GM13977 (cell line): ENCODE results near the gene AHI1.

Experiments
- DNase-seq: peaks from one replicate; pipeline ENCODE4 v3.0.0; 2012; ENCODE audit warnings: low spot score
- in situ Hi-C: fragments of 300-500 bp; cut with MboI; formaldehyde crosslinking; loops from one replicate; pipeline ENCODE4 v1.12.0; 2022; ENCODE audit warnings: low sequenced_read_pairs, low pct_unique_long_range_greater_than_20kb, mixed read lengths, inconsistent platforms; ENCODE audit not compliant: unreplicated experiment
- TF ChIP-seq, protein P1 (sequence below): IDR thresholded peaks from 2 replicates; pipeline ENCODE4 v1.5.1; 2012; ENCODE audit warnings: mild to moderate bottlenecking, control low read depth; ENCODE audit not compliant: insufficient read depth; ENCODE audit errors: extremely low read depth, missing control alignments

The AHI1 gene

DNA sequence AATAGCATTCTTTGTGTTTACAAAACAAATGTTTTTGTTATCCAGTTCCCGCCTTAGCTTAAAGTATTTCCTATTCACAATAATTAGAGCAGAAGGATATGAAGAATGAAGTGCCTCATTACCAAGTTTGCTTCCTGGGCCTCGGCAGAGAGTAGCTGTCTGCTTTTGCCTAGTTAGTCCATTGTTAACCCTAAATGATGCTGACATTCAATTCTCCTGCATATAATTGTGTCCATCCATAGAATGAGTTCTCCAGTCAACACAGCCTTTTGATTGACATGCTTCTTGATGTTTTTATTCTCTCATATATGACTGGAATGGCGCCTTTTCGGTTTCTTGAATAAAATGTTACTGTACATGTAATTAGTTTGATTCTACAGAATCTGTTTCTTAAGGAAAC, 215.6 kb downstream of the AHI1 start:
- in situ Hi-C loops: no loop called here
- TF ChIP-seq, protein P1, sequence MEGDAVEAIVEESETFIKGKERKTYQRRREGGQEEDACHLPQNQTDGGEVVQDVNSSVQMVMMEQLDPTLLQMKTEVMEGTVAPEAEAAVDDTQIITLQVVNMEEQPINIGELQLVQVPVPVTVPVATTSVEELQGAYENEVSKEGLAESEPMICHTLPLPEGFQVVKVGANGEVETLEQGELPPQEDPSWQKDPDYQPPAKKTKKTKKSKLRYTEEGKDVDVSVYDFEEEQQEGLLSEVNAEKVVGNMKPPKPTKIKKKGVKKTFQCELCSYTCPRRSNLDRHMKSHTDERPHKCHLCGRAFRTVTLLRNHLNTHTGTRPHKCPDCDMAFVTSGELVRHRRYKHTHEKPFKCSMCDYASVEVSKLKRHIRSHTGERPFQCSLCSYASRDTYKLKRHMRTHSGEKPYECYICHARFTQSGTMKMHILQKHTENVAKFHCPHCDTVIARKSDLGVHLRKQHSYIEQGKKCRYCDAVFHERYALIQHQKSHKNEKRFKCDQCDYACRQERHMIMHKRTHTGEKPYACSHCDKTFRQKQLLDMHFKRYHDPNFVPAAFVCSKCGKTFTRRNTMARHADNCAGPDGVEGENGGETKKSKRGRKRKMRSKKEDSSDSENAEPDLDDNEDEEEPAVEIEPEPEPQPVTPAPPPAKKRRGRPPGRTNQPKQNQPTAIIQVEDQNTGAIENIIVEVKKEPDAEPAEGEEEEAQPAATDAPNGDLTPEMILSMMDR: no peak
- no peak for DNase-seq

DNA sequence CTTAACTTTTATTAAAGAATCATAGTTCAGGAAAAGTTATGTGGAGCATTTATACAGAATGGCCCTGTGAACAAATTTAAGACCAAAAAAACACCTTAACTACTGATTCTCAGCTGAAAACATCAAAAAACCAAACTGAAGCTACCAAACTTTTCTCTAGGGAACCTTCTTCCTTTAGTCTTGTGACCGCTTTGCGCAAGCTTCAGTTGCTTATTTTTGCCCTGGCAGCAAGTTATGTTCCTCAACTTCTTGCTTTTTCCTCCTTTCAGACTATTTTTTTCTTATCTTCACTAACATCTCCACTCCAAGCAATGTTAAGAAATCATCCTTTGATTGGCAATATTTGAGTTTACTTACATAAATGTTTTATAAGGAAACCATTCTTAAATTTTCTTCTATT, 216.3 kb downstream of the AHI1 start:
- in situ Hi-C loops: no loop called here
- DNase-seq: no peak
- TF ChIP-seq, protein P1: no peak

DNA sequence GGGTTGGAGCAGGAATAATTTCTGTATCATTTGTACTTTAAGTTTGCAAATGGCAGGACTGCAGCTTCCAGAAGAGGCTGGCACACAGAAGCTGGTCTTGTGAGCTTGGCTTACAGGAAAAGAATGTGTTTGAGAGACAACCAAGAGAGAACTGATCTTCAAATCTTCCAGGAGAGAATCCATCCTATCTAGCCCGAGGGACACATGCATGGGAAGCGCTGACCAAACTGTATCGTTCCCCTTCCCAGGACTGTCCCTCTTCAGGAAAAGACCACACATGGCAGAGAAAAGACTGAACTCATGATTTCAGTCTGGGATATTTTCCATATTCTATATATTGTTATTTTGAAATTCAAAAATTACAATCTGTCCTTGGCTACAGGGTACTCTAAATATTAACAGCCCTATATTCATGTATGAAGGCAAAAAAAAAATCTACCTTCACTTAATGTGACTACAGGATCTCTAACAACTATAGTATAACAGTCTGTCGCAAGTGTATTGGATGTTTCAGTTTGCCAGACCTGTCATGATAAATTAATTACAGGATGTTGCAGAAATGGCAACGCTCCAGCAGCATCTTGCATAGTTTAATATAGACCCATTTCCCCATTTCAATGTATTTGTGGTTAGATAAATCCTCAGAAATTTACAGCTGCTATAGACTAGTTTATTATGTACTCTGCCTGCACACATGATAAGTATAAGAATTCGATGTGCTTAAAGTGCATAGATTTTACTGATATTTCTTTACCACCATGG, 217.0 kb downstream of the AHI1 start:
- TF ChIP-seq, protein P1: no peak
- no peak for DNase-seq
- in situ Hi-C loops: no loop called here

DNA sequence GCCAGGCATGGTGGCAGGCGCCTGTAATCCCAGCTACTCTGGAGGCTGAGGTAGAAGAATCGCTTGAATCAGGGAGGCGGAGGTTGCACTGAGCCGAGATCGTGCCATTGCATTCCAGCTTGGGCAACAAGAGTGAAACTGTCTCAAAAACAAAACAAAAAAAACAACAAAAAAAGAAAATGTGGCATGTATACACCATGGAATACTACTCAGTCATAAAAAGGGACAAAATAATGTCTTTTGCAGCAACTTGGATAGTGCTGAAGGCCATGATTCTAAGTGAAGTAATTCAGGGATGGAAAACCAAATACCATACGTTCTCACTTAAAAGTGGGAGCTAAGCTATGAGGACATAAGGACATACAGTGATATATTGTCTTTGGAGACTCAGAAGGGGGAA, 220.1 kb downstream of the AHI1 start:
- DNase-seq: no peak
- TF ChIP-seq, protein P1: no peak
- in situ Hi-C loops: no loop called here

DNA sequence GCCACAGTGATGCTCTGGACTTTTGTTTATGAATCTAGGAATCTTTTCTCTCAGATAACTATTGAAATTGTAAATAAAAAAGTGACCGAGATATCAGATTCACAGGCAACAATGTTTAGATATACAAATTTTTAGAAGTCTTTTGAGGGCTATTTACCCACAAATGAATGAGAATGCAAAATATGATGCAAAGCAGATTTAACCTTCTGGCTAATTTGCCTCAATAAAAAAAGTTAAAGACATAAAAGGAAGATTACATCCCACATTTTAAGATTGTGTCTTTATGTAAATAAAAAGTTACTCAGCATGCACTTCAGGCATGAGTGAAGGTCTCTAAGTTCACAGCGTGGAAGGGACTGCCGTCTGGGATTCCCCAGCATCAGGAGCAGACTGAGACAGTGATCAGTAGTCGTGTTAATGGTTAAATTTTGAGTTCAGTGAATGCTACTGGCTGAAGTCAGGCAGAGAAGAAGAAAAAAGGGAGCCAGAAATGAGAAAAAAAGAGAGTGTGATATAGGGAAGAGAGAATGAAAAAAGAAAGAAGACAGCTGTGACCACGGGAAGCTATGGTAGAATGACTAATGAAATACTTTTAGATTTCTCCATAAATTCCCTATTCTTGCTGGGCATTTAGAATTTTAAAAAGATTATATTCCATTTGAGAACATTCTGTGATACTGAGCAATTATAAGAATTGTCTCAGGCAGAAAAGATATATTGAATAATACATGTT, 222.8 kb downstream of the AHI1 start:
- TF ChIP-seq, protein P1: no peak
- DNase-seq: peak; percentile 39
- in situ Hi-C loops: no loop called here

DNA sequence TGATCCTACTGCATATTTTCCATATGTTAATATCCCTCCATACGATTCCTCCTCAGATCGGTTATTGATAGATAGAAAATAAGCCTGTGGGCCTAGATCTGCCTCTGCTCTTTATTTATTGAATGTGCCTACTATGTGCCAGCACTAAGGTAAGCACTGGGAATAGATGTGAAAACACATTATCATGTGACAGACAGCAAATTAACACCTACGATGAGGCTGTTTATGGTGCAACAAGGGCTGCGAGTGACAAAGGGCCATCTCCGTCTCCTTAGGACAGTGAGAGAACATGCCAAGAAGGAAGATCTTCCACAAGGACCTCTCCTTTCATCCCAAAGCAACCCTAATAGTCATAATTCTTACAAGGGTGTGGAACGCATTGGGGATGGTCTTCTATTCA, 225.9 kb downstream of the AHI1 start:
- TF ChIP-seq, protein P1: no peak
- no peak for DNase-seq
- in situ Hi-C loops: no loop called here
